IMR-90 (cell line): ENCODE measurements around the gene ATP5ME.

Experiments
- CHD1 ChIP-seq: IDR thresholded peaks from 2 replicates; pipeline ENCODE4 v1.6.1; 2012; ENCODE audit warnings: low read depth, low read length, improper control_type of control experiment
- FOS ChIP-seq: fragments of 150-350 bp; IDR thresholded peaks from 2 replicates; pipeline ENCODE4 v1.6.1; 2016; ENCODE audit warnings: low read depth, low read length
- MAFK ChIP-seq: IDR thresholded peaks from 2 replicates; pipeline ENCODE4 v1.6.1; 2012; ENCODE audit warnings: low read depth, low read length, improper control_type of control experiment
- POLR2A ChIP-seq: IDR thresholded peaks from 2 replicates; pipeline ENCODE4 v1.6.1; 2012; ENCODE audit warnings: mild to moderate bottlenecking, low read depth, low read length
- RAD21 ChIP-seq: IDR thresholded peaks from 2 replicates; pipeline ENCODE4 v1.6.1; 2012; ENCODE audit warnings: low read length, improper control_type of control experiment
- SMC3 ChIP-seq: fragments of 150-350 bp; IDR thresholded peaks from 2 replicates; pipeline ENCODE4 v1.6.1; 2016; ENCODE audit warnings: low read depth, mild to moderate bottlenecking, antibody characterized with exemption, low read length, moderate library complexity
- USF2 ChIP-seq: fragments of 150-350 bp; IDR thresholded peaks from 2 replicates; pipeline ENCODE4 v1.6.1; 2017; ENCODE audit warnings: mild to moderate bottlenecking, antibody characterized with exemption, low read length, low read depth
- TF ChIP-seq, protein P1 (sequence below): conservative IDR thresholded peaks from 2 replicates; pipeline ENCODE4 v1.5.1; 2012; ENCODE audit warnings: mild to moderate bottlenecking, low read depth, low read length, improper control_type of control experiment

DNA sequence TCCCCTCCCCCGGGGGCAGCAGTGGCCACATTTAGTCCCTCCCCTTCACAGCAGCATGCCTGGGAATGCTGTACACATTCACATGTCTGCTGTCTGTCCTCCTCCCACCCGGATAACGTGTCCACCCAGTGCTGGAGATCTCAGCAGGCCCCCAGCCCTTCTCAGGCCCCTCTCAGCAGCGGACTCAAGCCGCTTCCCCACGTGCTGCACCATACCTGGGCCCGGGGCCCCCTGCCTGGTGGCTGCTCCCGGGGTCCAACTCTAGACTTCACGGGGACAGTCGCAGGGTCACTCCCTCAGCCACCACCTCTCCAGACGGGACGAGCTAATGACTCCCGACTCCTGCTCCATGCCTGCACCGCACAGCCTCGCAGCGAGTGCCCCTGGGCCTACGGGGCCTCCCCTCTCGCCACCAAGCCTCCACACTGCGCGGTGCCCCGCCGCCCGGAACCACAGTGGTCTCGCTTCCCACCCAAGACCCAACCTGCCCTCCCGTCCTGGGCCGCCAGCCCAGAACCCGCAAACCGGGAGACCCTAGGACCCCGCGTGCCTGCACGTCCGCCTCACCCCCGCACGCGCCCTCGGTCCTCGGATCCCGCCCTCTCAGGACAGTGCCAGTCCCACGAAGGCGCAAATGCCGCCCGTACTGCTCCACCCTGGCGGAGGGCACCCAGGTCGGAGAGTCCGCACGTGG is 30.3 kb upstream of the ATP5ME start:
- TF ChIP-seq POLR2A (no peak), MAFK (no peak), FOS (no peak), RAD21 (no peak), CHD1 (no peak), SMC3 (no peak), USF2 (no peak)
- TF ChIP-seq, protein P1, sequence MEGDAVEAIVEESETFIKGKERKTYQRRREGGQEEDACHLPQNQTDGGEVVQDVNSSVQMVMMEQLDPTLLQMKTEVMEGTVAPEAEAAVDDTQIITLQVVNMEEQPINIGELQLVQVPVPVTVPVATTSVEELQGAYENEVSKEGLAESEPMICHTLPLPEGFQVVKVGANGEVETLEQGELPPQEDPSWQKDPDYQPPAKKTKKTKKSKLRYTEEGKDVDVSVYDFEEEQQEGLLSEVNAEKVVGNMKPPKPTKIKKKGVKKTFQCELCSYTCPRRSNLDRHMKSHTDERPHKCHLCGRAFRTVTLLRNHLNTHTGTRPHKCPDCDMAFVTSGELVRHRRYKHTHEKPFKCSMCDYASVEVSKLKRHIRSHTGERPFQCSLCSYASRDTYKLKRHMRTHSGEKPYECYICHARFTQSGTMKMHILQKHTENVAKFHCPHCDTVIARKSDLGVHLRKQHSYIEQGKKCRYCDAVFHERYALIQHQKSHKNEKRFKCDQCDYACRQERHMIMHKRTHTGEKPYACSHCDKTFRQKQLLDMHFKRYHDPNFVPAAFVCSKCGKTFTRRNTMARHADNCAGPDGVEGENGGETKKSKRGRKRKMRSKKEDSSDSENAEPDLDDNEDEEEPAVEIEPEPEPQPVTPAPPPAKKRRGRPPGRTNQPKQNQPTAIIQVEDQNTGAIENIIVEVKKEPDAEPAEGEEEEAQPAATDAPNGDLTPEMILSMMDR: no peak
